GM23248 (cell line): ENCODE measurements around the gene BPGM. TPM values are rescaled to one million over a fixed set of nuclear protein-coding genes. Genes with fewer than 3 reads are reported as not detected.
"Not testable (repeated sequence)": the region's sequence is repeated elsewhere in the genome, so short reads cannot be mapped to it uniquely, and the experiment has no call there.

ENCODE experiments used
- DNase-seq: peaks from one replicate; pipeline ENCODE4 v3.0.0-alpha.2; 2015
- H2AFZ ChIP-seq: fragments of 200-600 bp; sonication (generic); 2 replicates; pipeline ENCODE4 v1.6.1; 2016; ENCODE audit warnings: antibody characterized with exemption
- H3F3A ChIP-seq: fragments of 200-600 bp; sonication (generic); 2 replicates; pipeline ENCODE4 v1.6.1; 2016; ENCODE audit warnings: mild to moderate bottlenecking, antibody characterized with exemption, mixed run types; ENCODE audit not compliant: insufficient read depth
- H3K27ac ChIP-seq: fragments of 200-600 bp; sonication (generic); 2 replicates; pipeline ENCODE4 v1.5.1; 2016; ENCODE audit warnings: mild to moderate bottlenecking
- H3K27me3 ChIP-seq: fragments of 200-600 bp; sonication (generic); replicated peaks from 2 replicates; pipeline ENCODE4 v1.6.1; 2016; ENCODE audit warnings: mild to moderate bottlenecking; ENCODE audit not compliant: insufficient read depth
- H3K36me3 ChIP-seq: fragments of 200-600 bp; sonication (generic); 2 replicates; pipeline ENCODE4 v1.6.1; 2016; ENCODE audit warnings: low read depth, mild to moderate bottlenecking
- H3K4me1 ChIP-seq: fragments of 200-600 bp; sonication (generic); 2 replicates; pipeline ENCODE4 v1.6.1; 2016; ENCODE audit warnings: mild to moderate bottlenecking; ENCODE audit not compliant: insufficient read depth
- H3K4me2 ChIP-seq: fragments of 200-600 bp; sonication (generic); one replicate; pipeline ENCODE4 v1.6.1; 2016; ENCODE audit warnings: mild to moderate bottlenecking; ENCODE audit not compliant: unreplicated experiment
- H3K4me3 ChIP-seq: fragments of 200-600 bp; sonication (generic); 2 replicates; pipeline ENCODE4 v1.5.1; 2016; ENCODE audit warnings: mild to moderate bottlenecking
- H3K79me2 ChIP-seq: fragments of 200-600 bp; sonication (generic); 2 replicates; pipeline ENCODE4 v1.6.1; 2016; ENCODE audit warnings: mild to moderate bottlenecking; ENCODE audit not compliant: insufficient read depth
- H3K9ac ChIP-seq: fragments of 200-600 bp; sonication (generic); 2 replicates; pipeline ENCODE4 v1.6.1; 2016; ENCODE audit warnings: mild to moderate bottlenecking
- H3K9me2 ChIP-seq: fragments of 200-600 bp; sonication (generic); 2 replicates; pipeline ENCODE4 v1.6.1; 2016; ENCODE audit warnings: mixed run types, mild to moderate bottlenecking, moderate library complexity; ENCODE audit not compliant: insufficient read depth
- H3K9me3 ChIP-seq: fragments of 200-600 bp; sonication (generic); one replicate; pipeline ENCODE4 v1.6.1; 2017; ENCODE audit warnings: low read depth
- H4K20me1 ChIP-seq: fragments of 200-600 bp; sonication (generic); 2 replicates; pipeline ENCODE4 v1.6.0; 2016; ENCODE audit not compliant: insufficient read depth
- EZH2 ChIP-seq: fragments of 200-600 bp; sonication (generic); IDR thresholded peaks from 2 replicates; pipeline ENCODE4 v1.6.1; 2018; ENCODE audit warnings: antibody characterized with exemption, mild to moderate bottlenecking; ENCODE audit not compliant: insufficient read depth, poor library complexity, severe bottlenecking
- EZH2phosphoT487 ChIP-seq: fragments of 200-600 bp; sonication (generic); IDR thresholded peaks from 2 replicates; pipeline ENCODE4 v1.6.1; 2018; ENCODE audit warnings: antibody characterized with exemption, moderate library complexity, mild to moderate bottlenecking, low read depth; ENCODE audit not compliant: insufficient read depth
- WGBS, 2 experiments: methylation state at CpG; one replicate each; pipeline ENCODE4 v1.1.6; 2015 to 2017; ENCODE audit warnings: low lambda C conversion rate in 2 of 2, low coverage in 1 of 2; ENCODE audit errors: missing lambda C conversion rate in 2 of 2; 5-methylcytosine and 5-hydroxymethylcytosine counted together
- in situ Hi-C: fragments of 300-500 bp; cut with MboI; formaldehyde crosslinking; loops from 2 replicates; pipeline ENCODE4 v1.15.0; 2020
- polyA plus RNA-seq: library from polyadenylated mRNA; unstranded; fragments of >200 nt; fragmentation: Nextera tagmentation; extraction: Ambion mirVana; gene quantifications from 2 replicates; pipeline ENCODE4 v1.2.1, GENCODE V29; 2016
- total RNA-seq: library from RNA; depleted of rRNA; stranded (reverse); fragments of >200 nt; shearing (Covaris generic); gene quantifications from 2 replicates; pipeline ENCODE4 v1.2.3, GENCODE V29; 2014

The BPGM gene
- total and polyA plus RNA-seq, 2 experiments from 2014 or later: 37.4 to 41.3 TPM

DNA sequence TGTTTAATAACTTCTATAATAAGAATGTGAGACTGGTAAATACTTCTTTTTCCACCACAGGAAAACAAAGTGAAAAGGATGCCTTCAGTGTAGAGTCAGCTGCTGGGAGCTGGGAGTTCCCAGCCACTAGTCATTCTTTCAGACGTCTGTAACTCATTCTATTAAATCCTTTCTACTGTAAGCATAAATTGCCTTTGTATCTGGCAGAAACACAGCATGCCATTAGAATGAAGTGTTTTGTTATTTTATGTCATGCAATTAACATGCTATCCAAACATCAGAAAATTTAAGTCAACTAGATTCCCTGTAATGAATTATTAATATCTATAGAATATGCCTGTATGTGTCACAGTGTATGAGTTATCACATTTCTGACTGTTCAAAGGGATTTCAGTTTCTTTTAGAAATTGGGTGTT is 14.3 kb downstream of the BPGM start:
- Histone ChIP-seq H3K79me2 (peaks cover 69% of the 10 kb centered on the region), H3K36me3 (0 out of 2 replicates have a peak, but pooled peaks cover 3% of the 10 kb centered on the region), H2AFZ (no peak overlapping the region), H3K9me3 (no peaks in the 10 kb centered on the region), H3K9ac (peak overlapping the region; percentile 43), H3K4me2 (peak overlapping the region; percentile 56), H3K27me3 (no peaks in the 10 kb centered on the region), H3F3A (peaks cover 23% of the 10 kb centered on the region), H3K4me1 (peaks cover 26% of the 10 kb centered on the region), H3K9me2 (no peaks in the 10 kb centered on the region), H3K27ac (peak overlapping the region; percentile 75), H4K20me1 (no peaks in the 10 kb centered on the region), H3K4me3 (no peak overlapping the region)
- DNase-seq: peak; percentile 84
- WGBS, 2 experiments: 0% methylated on average over 1 of the region's 1 CpG
- no peak for TF ChIP-seq EZH2
- TF ChIP-seq EZH2phosphoT487: no peak
- in situ Hi-C loops: loop anchor here (25.0 kb wide), 1 partner anchor 526 kb away; no protein-coding TSS in a partner anchor

GRCh38 chr7:134662166-134662870 is 15.7 kb downstream of the BPGM start:
- Histone ChIP-seq H3K27ac (no peak overlapping the region), H3K9me3 (no peaks in the 10 kb centered on the region), H3K36me3 (0 out of 2 replicates have a peak, but pooled peaks cover 3% of the 10 kb centered on the region), H3K27me3 (no peaks in the 10 kb centered on the region), H4K20me1 (no peaks in the 10 kb centered on the region), H3K9me2 (no peaks in the 10 kb centered on the region), H2AFZ (no peak overlapping the region), H3K79me2 (peaks cover 67% of the 10 kb centered on the region), H3K4me3 (no peak overlapping the region), H3K4me2 (no peak overlapping the region), H3F3A (peaks cover 23% of the 10 kb centered on the region), H3K4me1 (peaks cover 26% of the 10 kb centered on the region), H3K9ac (no peak overlapping the region)
- WGBS, 2 experiments: 96 to 98% methylated on average over 5 of the region's 5 CpGs
- no peak for DNase-seq
- in situ Hi-C loops: loop anchor here (25.0 kb wide), 1 partner anchor 525 kb away; no protein-coding TSS in a partner anchor
- no peak for TF ChIP-seq EZH2
- TF ChIP-seq EZH2phosphoT487: no peak

DNA sequence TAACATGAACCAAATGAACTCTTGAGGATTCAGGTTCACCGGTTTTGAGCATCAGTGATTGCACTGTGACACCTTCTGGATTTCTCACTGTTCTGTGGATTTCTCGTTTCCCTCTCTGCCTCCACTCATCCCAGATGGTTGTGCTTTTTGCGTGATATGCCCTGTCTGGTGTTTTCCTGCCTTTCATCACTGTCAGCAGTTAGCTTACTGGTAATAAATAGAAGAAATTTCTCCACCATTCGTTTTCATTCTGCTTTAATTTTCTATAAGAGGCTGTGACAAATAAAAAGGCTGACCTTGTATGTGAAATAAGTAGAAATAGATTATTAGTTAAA is 16.2 kb downstream of the BPGM start:
- Histone ChIP-seq H3K4me1 (peaks cover 26% of the 10 kb centered on the region), H3K27ac (no peak overlapping the region), H3K79me2 (peaks cover 68% of the 10 kb centered on the region), H3K9ac (no peak overlapping the region), H3F3A (peaks cover 23% of the 10 kb centered on the region), H2AFZ (no peak overlapping the region), H3K27me3 (no peaks in the 10 kb centered on the region), H3K9me3 (no peaks in the 10 kb centered on the region), H3K36me3 (0 out of 2 replicates have a peak, but pooled peaks cover 3% of the 10 kb centered on the region), H3K4me2 (no peak overlapping the region), H3K4me3 (no peak overlapping the region), H4K20me1 (no peaks in the 10 kb centered on the region), H3K9me2 (no peaks in the 10 kb centered on the region)
- in situ Hi-C loops: loop anchor here (25.0 kb wide), 1 partner anchor 524 kb away; no protein-coding TSS in a partner anchor
- TF ChIP-seq EZH2phosphoT487: no peak
- WGBS, 2 experiments: 81 to 90% methylated on average over 4 of the region's 4 CpGs
- DNase-seq: no peak

- DNase-seq, H2AFZ ChIP-seq, H4K20me1 ChIP-seq, H3K4me3 ChIP-seq, H3K9me3 ChIP-seq, H3K27me3 ChIP-seq, H3K9ac ChIP-seq, H3K9me2 ChIP-seq, H3K36me3 ChIP-seq, H3K27ac ChIP-seq, H3K4me2 ChIP-seq: not testable (repeated sequence)
- in situ Hi-C loops: loop anchor here (25.0 kb wide), 1 partner anchor 522 kb away; no protein-coding TSS in a partner anchor
- H3K4me1 ChIP-seq: peaks cover 30% of the 10 kb centered on the region
- H3F3A ChIP-seq: peaks cover 35% of the 10 kb centered on the region
- 93 to 95% methylated on average over 3 of the region's 3 CpGs for WGBS, 2 experiments
- H3K79me2 ChIP-seq: peaks cover 57% of the 10 kb centered on the region
These were observed 18.4 kb downstream of the BPGM start for GRCh38 chr7:134665045-134665444.
